ENCODE results near the gene PARP3. TPM values are rescaled to one million over a fixed set of nuclear protein-coding genes. Genes with fewer than 3 reads are reported as not detected.

The PARP3 gene
- total and polyA plus RNA-seq, 10 of the 15 experiments (the other 5 are each of a cell fraction or from before 2014, with no cell fraction given) = 2.1 to 31.2 (median 19.5) TPM

GRCh38 chr3:51937611-51938450 lies 4.3 kb upstream of the PARP3 start:
- intact Hi-C loops (cut with micrococcal nuclease; ENCODE audit: unreplicated experiment) (no loop called here), in situ Hi-C loops (cut with MboI) (no loop called here)
- Histone ChIP-seq H3K79me2 (ENCODE audit: control insufficient read depth, insufficient read depth, low read length) (peaks cover 32% of the 10 kb centered on the region), H3K4me3 (no peak overlapping the region), H3K9ac (ENCODE audit: control insufficient read depth, insufficient read depth, low read length) (no peak overlapping the region), H3K4me2 (ENCODE audit: control insufficient read depth, insufficient read depth) (no peak overlapping the region), H3K36me3 (ENCODE audit: control insufficient read depth in 2 of 2, insufficient read depth in 2 of 2, low read length in 1 of 2) (peaks cover 15 to 37% of the 10 kb centered on the region in 2 experiments; a peak in 3 of 4 replicates), H3K27ac (ENCODE audit: control insufficient read depth, insufficient read depth) (no peak overlapping the region), H3K4me1 (ENCODE audit: control insufficient read depth, insufficient read depth, low read length) (peaks cover 5% of the 10 kb centered on the region), H3K9me3 (replicated peaks; ENCODE audit: control insufficient read depth, insufficient read depth, low read length) (no peaks in the 10 kb centered on the region), H3K27me3 (replicated peaks in 1 of 2; ENCODE audit: control insufficient read depth in 2 of 2, insufficient read depth in 2 of 2, low read length in 1 of 2) (no peaks in the 10 kb centered on the region), H4K20me1 (ENCODE audit: control insufficient read depth, insufficient read depth) (no peaks in the 10 kb centered on the region), H2AFZ (ENCODE audit: control insufficient read depth, low read depth, low read length) (no peak overlapping the region)
- DNase-seq (ENCODE audit: low read depth, low spot score) (no peak), FAIRE-seq (no peak), ATAC-seq (no peak)
- BruUV-seq (replicated peaks) = no TSS peak
- ChIA-PET POLR2A (no interaction called here), RAD21 (ENCODE audit: unreplicated experiment) (no interaction called here), CTCF (interaction anchor here (0.6 kb wide), 1 partner anchor 98 kb away, joined by 4 read pairs; no protein-coding TSS in a partner anchor), SMC1A (ENCODE audit: uncharacterized antibody, unreplicated experiment) (no interaction called here)
- WGBS (ENCODE audit: insufficient coverage, insufficient replicate concordance, low lambda C conversion rate, missing lambda C conversion rate) = 91% methylated on average over 12 of the region's 13 CpGs
- no peak for TF ChIP-seq RBBP5 (conservative IDR thresholded peaks at IDR 0.05)
- no peak for TF ChIP-seq ZNF274 (IDR thresholded peaks at IDR 0.05; ENCODE audit: insufficient read depth, insufficient read length)
- TF ChIP-seq BACH1 (IDR thresholded peaks at IDR 0.05; ENCODE audit: borderline replicate concordance) = no peak
- no peak for TF ChIP-seq YBX1 (IDR thresholded peaks at IDR 0.05)
- no peak for TF ChIP-seq SUZ12 (IDR thresholded peaks at IDR 0.05; ENCODE audit: unreplicated experiment)
- no peak for TF ChIP-seq TCF12 (IDR thresholded peaks at IDR 0.05; ENCODE audit: low read depth, low read length)

GRCh38 chr3:51938780-51939425 lies 3.3 kb upstream of the PARP3 start:
- Histone ChIP-seq H3K27me3 (replicated peaks in 1 of 2; ENCODE audit: control insufficient read depth in 2 of 2, insufficient read depth in 2 of 2, low read length in 1 of 2) (no peaks in the 10 kb centered on the region), H3K36me3 (ENCODE audit: control insufficient read depth in 2 of 2, insufficient read depth in 2 of 2, low read length in 1 of 2) (peaks cover 15 to 29% of the 10 kb centered on the region in 2 experiments; a peak in 3 of 4 replicates), H3K9me3 (replicated peaks; ENCODE audit: control insufficient read depth, insufficient read depth, low read length) (no peaks in the 10 kb centered on the region), H3K9ac (ENCODE audit: control insufficient read depth, insufficient read depth, low read length) (no peak overlapping the region), H3K79me2 (ENCODE audit: control insufficient read depth, insufficient read depth, low read length) (peaks cover 32% of the 10 kb centered on the region), H3K4me2 (ENCODE audit: control insufficient read depth, insufficient read depth) (no peak overlapping the region), H2AFZ (ENCODE audit: control insufficient read depth, low read depth, low read length) (no peak overlapping the region), H4K20me1 (ENCODE audit: control insufficient read depth, insufficient read depth) (no peaks in the 10 kb centered on the region), H3K27ac (ENCODE audit: control insufficient read depth, insufficient read depth) (no peak overlapping the region), H3K4me3 (no peak overlapping the region), H3K4me1 (ENCODE audit: control insufficient read depth, insufficient read depth, low read length) (peaks cover 11% of the 10 kb centered on the region)
- intact Hi-C loops (cut with micrococcal nuclease; ENCODE audit: unreplicated experiment) (no loop called here), in situ Hi-C loops (cut with MboI) (no loop called here)
- POLR2A ChIA-PET = no interaction called here
- no TSS peak for BruUV-seq (replicated peaks)
- FAIRE-seq (no peak), ATAC-seq (no peak), DNase-seq (ENCODE audit: low read depth, low spot score) (no peak)
- SMC1A ChIA-PET (ENCODE audit: uncharacterized antibody, unreplicated experiment) = no interaction called here
- CTCF ChIA-PET = no interaction called here
- RAD21 ChIA-PET (ENCODE audit: unreplicated experiment) = no interaction called here
- WGBS (ENCODE audit: insufficient coverage, insufficient replicate concordance, low lambda C conversion rate, missing lambda C conversion rate) = 85% methylated on average over 9 of the region's 9 CpGs
- TF ChIP-seq POLR2AphosphoS5 (IDR thresholded peaks at IDR 0.05; ENCODE audit: low read length) (no peak), ZNF622 (IDR thresholded peaks at IDR 0.05) (no peak), MTA2 (IDR thresholded peaks at IDR 0.05; ENCODE audit: low read depth) (no peak), SMC3 (IDR thresholded peaks at IDR 0.05; ENCODE audit: borderline replicate concordance, low read length) (no peak), CHD4 (IDR thresholded peaks at IDR 0.05) (no peak), BCL11A (IDR thresholded peaks at IDR 0.05; ENCODE audit: low read depth, low read length) (no peak), SP1 (IDR thresholded peaks at IDR 0.05; ENCODE audit: low read depth, low read length) (no peak), STAT3 (IDR thresholded peaks at IDR 0.05; ENCODE audit: low read depth, low read length) (no peak)
- TF ChIP-seq, protein P1, sequence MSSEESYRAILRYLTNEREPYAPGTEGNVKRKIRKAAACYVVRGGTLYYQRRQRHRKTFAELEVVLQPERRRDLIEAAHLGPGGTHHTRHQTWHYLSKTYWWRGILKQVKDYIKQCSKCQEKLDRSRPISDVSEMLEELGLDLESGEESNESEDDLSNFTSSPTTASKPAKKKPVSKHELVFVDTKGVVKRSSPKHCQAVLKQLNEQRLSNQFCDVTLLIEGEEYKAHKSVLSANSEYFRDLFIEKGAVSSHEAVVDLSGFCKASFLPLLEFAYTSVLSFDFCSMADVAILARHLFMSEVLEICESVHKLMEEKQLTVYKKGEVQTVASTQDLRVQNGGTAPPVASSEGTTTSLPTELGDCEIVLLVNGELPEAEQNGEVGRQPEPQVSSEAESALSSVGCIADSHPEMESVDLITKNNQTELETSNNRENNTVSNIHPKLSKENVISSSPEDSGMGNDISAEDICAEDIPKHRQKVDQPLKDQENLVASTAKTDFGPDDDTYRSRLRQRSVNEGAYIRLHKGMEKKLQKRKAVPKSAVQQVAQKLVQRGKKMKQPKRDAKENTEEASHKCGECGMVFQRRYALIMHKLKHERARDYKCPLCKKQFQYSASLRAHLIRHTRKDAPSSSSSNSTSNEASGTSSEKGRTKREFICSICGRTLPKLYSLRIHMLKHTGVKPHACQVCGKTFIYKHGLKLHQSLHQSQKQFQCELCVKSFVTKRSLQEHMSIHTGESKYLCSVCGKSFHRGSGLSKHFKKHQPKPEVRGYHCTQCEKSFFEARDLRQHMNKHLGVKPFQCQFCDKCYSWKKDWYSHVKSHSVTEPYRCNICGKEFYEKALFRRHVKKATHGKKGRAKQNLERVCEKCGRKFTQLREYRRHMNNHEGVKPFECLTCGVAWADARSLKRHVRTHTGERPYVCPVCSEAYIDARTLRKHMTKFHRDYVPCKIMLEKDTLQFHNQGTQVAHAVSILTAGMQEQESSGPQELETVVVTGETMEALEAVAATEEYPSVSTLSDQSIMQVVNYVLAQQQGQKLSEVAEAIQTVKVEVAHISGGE (CRISPR knock-in tag; IDR thresholded peaks at IDR 0.05) = no peak

Data from GM12878 (cell line).